Natural killer cell (primary cell): Measurements from ENCODE around the gene PPP6R1. TPM values are rescaled to one million over a fixed set of nuclear protein-coding genes. Genes with fewer than 3 reads are reported as not detected.
A peak's percentile ranks its signal among the peaks of the same experiment; 100 is the strongest.

ENCODE experiments used
- ATAC-seq, 3 donors: fragments of 150-1000 bp in 2 of 3; fragments of 200-7000 bp in 1 of 3; cut with Tn5 transposase; 1 replicate in 1 of 3; 2 replicates in 2 of 3; pipeline ENCODE4 v1.10.0; 2021; ENCODE audit warnings: mild to moderate bottlenecking in 2 of 3, moderate library complexity in 2 of 3
- DNase-seq, 2 donors: peaks; one replicate each; pipeline versions ENCODE4 v3.0.0 to v3.0.0-alpha.2; 2013 to 2021; ENCODE audit warnings: mixed read lengths in 1 of 2
- H3K27ac ChIP-seq: one replicate; pipeline ENCODE4 v1.5.1; 2013; ENCODE audit warnings: mild to moderate bottlenecking, low read length
- H3K27me3 ChIP-seq: one replicate; pipeline ENCODE4 v1.6.1; 2013; ENCODE audit warnings: low read length; ENCODE audit not compliant: control insufficient read depth, insufficient read depth
- H3K36me3 ChIP-seq: one replicate; pipeline ENCODE4 v1.6.1; 2013; ENCODE audit warnings: low read length; ENCODE audit not compliant: control insufficient read depth, insufficient read depth
- H3K4me1 ChIP-seq: one replicate; pipeline ENCODE4 v1.6.1; 2013; ENCODE audit warnings: low read length; ENCODE audit not compliant: control insufficient read depth, insufficient read depth
- H3K4me3 ChIP-seq: one replicate; pipeline ENCODE4 v1.5.1; 2013; ENCODE audit warnings: low read length
- H3K9me3 ChIP-seq: one replicate; pipeline ENCODE4 v1.6.1; 2013; ENCODE audit warnings: low read length; ENCODE audit not compliant: control insufficient read depth, insufficient read depth
- H3K27ac Mint-ChIP-seq, 2 donors: one replicate each; pipeline ENCODE4 v1.8.0; 2022; ENCODE audit warnings: mild to moderate bottlenecking in 2 of 2, mixed read lengths in 2 of 2, moderate library complexity in 1 of 2
- H3K27me3 Mint-ChIP-seq, 2 donors: one replicate each; pipeline ENCODE4 v1.8.0; 2022; ENCODE audit warnings: low read depth in 2 of 2, mixed read lengths in 2 of 2
- H3K36me3 Mint-ChIP-seq: one replicate; pipeline ENCODE4 v1.8.0; 2022; ENCODE audit warnings: mixed read lengths
- H3K4me1 Mint-ChIP-seq, 2 donors: one replicate each; pipeline ENCODE4 v1.8.0; 2022; ENCODE audit warnings: mixed read lengths in 2 of 2
- H3K4me3 Mint-ChIP-seq: one replicate; pipeline ENCODE4 v1.8.0; 2022; ENCODE audit warnings: mild to moderate bottlenecking, moderate library complexity, mixed read lengths
- H3K9me3 Mint-ChIP-seq, 2 donors: one replicate each; pipeline ENCODE4 v1.8.0; 2022; ENCODE audit warnings: mixed read lengths in 2 of 2
- CTCF ChIP-seq: fragments of 200-600 bp; IDR thresholded peaks from one replicate; pipeline ENCODE4 v1.8.0; 2022; ENCODE audit warnings: antibody characterized with exemption
- WGBS: methylation state at CpG from one replicate; pipeline ENCODE4 v1.1.7; 2013; ENCODE audit warnings: missing lambda C conversion rate; ENCODE audit not compliant: insufficient coverage; 5-methylcytosine and 5-hydroxymethylcytosine counted together
- intact Hi-C: fragments of 100-400 bp; cut with micrococcal nuclease; formaldehyde crosslinking; loops from one replicate; pipeline ENCODE4 v1.14.2; 2022
- total RNA-seq, 4 donors: library from RNA; stranded (reverse); fragments of 120-200 nt in 1 of 4; gene quantifications; one replicate each; pipeline versions ENCODE4 v1.2.3 to v1.2.4, GENCODE V29; 2013 to 2022

PPP6R1 gene
- total RNA-seq, 3 donors from 2014 or later (not counting 1 experiment from before 2014, with no cell fraction given) = 252 to 275 (median 260) TPM

- H3K4me3 Mint-ChIP-seq = no peak overlapping the region
- ATAC-seq = no peak
- no peak overlapping the region for H3K4me3 ChIP-seq
- DNase-seq = no peak
- WGBS = 92% methylated on average over 17 of the region's 17 CpGs
- TF ChIP-seq CTCF = no peak
- peaks cover 11% of the 10 kb centered on the region for H3K36me3 Mint-ChIP-seq
- no peak overlapping the region for H3K27ac Mint-ChIP-seq
- H3K9me3 Mint-ChIP-seq = no peaks in the 10 kb centered on the region
- no peaks in the 10 kb centered on the region for H3K4me1 ChIP-seq
- H3K36me3 ChIP-seq = peaks cover 74% of the 10 kb centered on the region
- H3K27ac ChIP-seq = no peak overlapping the region
- intact Hi-C loops = no loop called here
- H3K9me3 ChIP-seq = no peaks in the 10 kb centered on the region
- H3K27me3 ChIP-seq = no peaks in the 10 kb centered on the region
- peaks cover 12 to 16% of the 10 kb centered on the region in 2 donors for H3K4me1 Mint-ChIP-seq
- H3K27me3 Mint-ChIP-seq = no peaks in the 10 kb centered on the region
These were observed 29.0 kb downstream of the PPP6R1 start for GRCh38 chr19:55229789-55230182.

GRCh38 chr19:55229145-55229788, 29.6 kb downstream of the PPP6R1 start:
- Mint-ChIP-seq H3K27ac (peak overlapping the region in 1 of 2 donors; percentile 56), H3K36me3 (peaks cover 5% of the 10 kb centered on the region), H3K27me3 (no peaks in the 10 kb centered on the region), H3K4me1 (peaks cover 8 to 11% of the 10 kb centered on the region in 2 donors), H3K9me3 (no peaks in the 10 kb centered on the region), H3K4me3 (no peak overlapping the region)
- intact Hi-C loops = no loop called here
- TF ChIP-seq CTCF = no peak
- Histone ChIP-seq H3K4me1 (no peaks in the 10 kb centered on the region), H3K27ac (no peak overlapping the region), H3K9me3 (no peaks in the 10 kb centered on the region), H3K4me3 (no peak overlapping the region), H3K27me3 (no peaks in the 10 kb centered on the region), H3K36me3 (peaks cover 69% of the 10 kb centered on the region)
- ATAC-seq (no peak), DNase-seq (no peak)
- WGBS = 95% methylated on average over 16 of the region's 18 CpGs

GRCh38 chr19:55228403-55229031, 30.3 kb downstream of the PPP6R1 start, which contains the start of gene TMEM86B:
TSS of gene TMEM86B (minus strand) at chr19:55228763. CDS start at chr19:55228741, 22 bp downstream.
- ATAC-seq = no peak
- Mint-ChIP-seq H3K36me3 (no peaks in the 10 kb centered on the region), H3K9me3 (no peaks in the 10 kb centered on the region), H3K27ac (peak within 1 kb of the TSS; percentile 29 to 65), H3K4me3 (no peak within 1 kb of the TSS), H3K4me1 (peaks cover 5 to 11% of the 10 kb centered on the region in 2 donors), H3K27me3 (no peaks in the 10 kb centered on the region)
- Histone ChIP-seq H3K36me3 (peaks cover 65% of the 10 kb centered on the region), H3K4me3 (no peak within 1 kb of the TSS), H3K27ac (no peak within 1 kb of the TSS), H3K27me3 (no peaks in the 10 kb centered on the region), H3K9me3 (no peaks in the 10 kb centered on the region), H3K4me1 (no peaks in the 10 kb centered on the region)
- intact Hi-C loops = no loop called here
- WGBS = 96% methylated on average over 12 of the region's 12 CpGs
- no peak for DNase-seq
- TF ChIP-seq CTCF = no peak
